ENCODE results near the gene MAP4K2. TPM values are rescaled to one million over a fixed set of nuclear protein-coding genes. Genes with fewer than 3 reads are reported as not detected.

MAP4K2 gene
- total RNA-seq, 2 experiments from 2014 or later = 92.0 to 96.2 TPM

DNA sequence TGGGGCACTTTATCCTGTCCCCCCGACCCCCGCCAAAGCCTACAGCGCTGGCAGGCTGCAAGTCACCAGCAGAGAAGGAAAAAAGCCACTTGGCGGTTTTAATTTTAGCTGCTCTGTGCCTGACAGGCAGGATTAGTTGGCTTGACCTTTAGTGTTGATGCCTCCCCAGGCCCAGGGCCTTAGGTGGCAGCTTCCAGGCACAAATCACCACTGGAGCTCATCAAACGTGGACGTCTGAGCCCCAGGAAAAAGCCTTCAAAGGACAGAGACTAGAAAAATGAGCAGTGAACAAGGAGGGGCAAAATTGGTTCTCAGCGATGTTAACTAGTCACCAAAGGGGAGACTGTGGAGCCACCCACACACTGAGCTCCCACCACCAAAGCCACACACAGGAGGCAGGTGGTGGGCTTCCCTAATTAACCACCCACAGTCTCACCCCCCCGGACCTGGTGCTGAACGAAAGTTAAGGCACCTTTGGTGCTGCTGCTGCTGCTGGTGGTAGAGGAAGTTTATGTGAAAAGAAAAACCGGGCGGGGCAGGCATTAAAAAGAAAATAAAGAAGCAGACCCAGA, 38.9 kb downstream of the MAP4K2 start:
- H3K9me3 Mint-ChIP-seq = no peaks in the 10 kb centered on the region
- DNase-seq (peak; percentile 74), ATAC-seq (ENCODE audit: low read depth) (peak; percentile 51)
- peak overlapping the region; percentile 88 for H3K27ac Mint-ChIP-seq
- peaks cover 41% of the 10 kb centered on the region for H3K36me3 Mint-ChIP-seq
- H3K4me1 Mint-ChIP-seq = peaks cover 73% of the 10 kb centered on the region
- no peaks in the 10 kb centered on the region for H3K27me3 Mint-ChIP-seq
- POLR2A ChIA-PET = interaction anchor here (0.6 to 14.2 kb wide), 10 partner anchors 11 to 735 kb away, joined by 3 to 278 read pairs (median 4); partner anchors contain the start of genes MALAT1, RASGRP2 and SF1
- H3K4me3 Mint-ChIP-seq = peak overlapping the region; percentile 80

DNA sequence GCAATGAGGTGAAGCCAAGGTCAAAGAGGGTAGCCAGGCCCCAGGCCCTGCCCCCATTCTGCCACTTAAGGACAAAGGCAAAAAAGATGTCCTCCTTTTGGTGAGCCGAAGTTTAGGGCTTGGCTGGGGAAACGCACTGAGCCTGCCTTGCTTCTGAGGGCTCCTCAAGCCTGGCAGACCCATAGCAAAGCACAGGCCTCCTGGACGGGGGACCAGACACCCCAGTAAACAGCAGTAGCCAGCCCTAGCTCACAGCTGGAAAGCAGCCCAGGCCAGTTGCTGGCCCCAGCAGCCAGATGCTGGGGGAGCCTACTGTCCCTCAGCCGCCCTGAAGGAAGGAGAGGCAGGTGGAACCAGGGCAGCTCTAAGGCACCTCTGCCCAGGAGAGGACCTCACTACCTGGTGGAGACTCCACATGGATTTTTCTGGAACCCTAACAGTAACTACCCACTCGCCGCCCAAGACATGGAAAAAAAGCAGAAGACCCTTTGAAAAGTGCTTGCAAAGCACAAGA, 39.4 kb downstream of the MAP4K2 start:
- Mint-ChIP-seq H3K36me3 (peaks cover 37% of the 10 kb centered on the region), H3K27ac (peak overlapping the region; percentile 88), H3K4me1 (peaks cover 72% of the 10 kb centered on the region), H3K9me3 (no peaks in the 10 kb centered on the region), H3K4me3 (peak overlapping the region; percentile 80), H3K27me3 (no peaks in the 10 kb centered on the region)
- POLR2A ChIA-PET = interaction anchor here (0.6 to 14.2 kb wide), 9 partner anchors 11 to 100 kb away, joined by 3 to 278 read pairs (median 4); partner anchors contain the start of genes RASGRP2 and SF1
- DNase-seq (peak; percentile 57), ATAC-seq (ENCODE audit: low read depth) (peak; percentile 7)

DNA sequence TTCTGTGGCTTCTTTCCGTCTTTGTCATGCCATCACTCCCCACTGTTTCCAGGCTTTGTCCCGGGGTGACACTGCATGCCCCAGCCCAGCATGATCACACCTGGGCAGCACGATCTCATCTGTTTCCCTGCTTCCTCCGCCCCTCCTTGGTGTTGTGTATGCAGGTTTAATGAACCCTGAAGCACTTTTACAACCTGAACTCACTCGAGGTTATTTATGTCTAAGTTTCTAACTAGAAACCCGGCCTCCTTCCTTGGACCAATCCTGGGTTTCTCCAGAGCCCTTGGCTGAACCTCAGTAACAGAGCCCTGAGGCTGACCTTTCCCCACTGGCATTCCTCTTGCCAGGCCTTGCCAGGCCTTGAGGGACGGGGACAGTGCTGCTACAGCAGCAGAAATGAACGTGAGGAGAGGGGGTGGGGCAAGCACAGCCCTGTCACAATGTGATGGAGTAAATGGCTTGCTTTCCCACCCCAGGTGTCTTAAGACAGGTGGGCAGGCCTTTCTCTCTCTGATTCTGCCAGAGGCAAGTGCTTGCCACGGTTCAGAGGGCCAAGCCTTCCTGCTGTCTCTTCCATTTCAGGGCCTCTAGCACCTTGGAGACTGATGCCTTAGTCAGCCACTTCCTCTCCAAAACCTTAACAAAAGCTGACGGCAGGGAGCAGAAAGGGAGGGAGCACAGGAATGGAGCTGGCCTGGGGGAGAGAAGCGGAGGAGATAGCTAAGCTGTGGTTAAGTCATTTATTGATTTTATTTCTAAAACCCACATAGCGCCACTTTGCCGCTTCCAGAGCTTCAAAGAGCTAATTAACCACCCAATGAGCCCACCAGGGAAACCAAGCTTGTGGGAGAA, 40.1 kb downstream of the MAP4K2 start:
- Mint-ChIP-seq H3K9me3 (no peaks in the 10 kb centered on the region), H3K27ac (peak overlapping the region; percentile 88), H3K4me1 (peaks cover 68% of the 10 kb centered on the region), H3K4me3 (peak overlapping the region; percentile 80), H3K27me3 (no peaks in the 10 kb centered on the region), H3K36me3 (peaks cover 30% of the 10 kb centered on the region)
- DNase-seq = peak; percentile 56
- ATAC-seq (ENCODE audit: low read depth) = peak; percentile 24
- POLR2A ChIA-PET = interaction anchor here (0.9 to 14.2 kb wide), 6 partner anchors 10 to 96 kb away, joined by 3 to 278 read pairs (median 6); partner anchors contain the start of genes RASGRP2 and SF1

DNA sequence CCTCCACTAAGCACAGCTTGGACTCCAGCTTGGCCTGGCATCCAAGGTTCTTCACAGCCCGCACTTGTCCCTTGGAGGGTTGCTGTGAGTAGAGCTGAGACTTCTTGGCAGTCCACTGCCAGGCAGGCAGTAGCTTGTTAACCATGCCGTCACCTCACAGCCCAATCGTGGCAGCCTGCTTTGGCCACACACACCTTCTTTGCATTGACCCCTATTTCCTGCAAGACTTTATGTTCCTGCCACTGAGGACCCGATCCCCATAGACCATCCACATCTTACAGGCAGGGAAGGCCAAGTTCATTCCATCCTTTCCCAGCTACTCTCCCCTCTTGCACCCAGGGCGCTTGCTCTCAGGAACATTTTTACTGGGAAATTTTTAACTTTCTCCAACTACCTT, 40.7 kb downstream of the MAP4K2 start:
- Mint-ChIP-seq H3K9me3 (no peaks in the 10 kb centered on the region), H3K4me3 (peak overlapping the region; percentile 80), H3K27me3 (no peaks in the 10 kb centered on the region), H3K27ac (peak overlapping the region; percentile 88), H3K36me3 (peaks cover 27% of the 10 kb centered on the region), H3K4me1 (peaks cover 63% of the 10 kb centered on the region)
- ATAC-seq (ENCODE audit: low read depth) (no peak), DNase-seq (peak; percentile 36)
- POLR2A ChIA-PET = interaction anchor here (1.0 to 14.2 kb wide), 4 partner anchors 9 to 97 kb away, joined by 3 to 278 read pairs (median 80); partner anchors contain the start of genes RASGRP2 and SF1

DNA sequence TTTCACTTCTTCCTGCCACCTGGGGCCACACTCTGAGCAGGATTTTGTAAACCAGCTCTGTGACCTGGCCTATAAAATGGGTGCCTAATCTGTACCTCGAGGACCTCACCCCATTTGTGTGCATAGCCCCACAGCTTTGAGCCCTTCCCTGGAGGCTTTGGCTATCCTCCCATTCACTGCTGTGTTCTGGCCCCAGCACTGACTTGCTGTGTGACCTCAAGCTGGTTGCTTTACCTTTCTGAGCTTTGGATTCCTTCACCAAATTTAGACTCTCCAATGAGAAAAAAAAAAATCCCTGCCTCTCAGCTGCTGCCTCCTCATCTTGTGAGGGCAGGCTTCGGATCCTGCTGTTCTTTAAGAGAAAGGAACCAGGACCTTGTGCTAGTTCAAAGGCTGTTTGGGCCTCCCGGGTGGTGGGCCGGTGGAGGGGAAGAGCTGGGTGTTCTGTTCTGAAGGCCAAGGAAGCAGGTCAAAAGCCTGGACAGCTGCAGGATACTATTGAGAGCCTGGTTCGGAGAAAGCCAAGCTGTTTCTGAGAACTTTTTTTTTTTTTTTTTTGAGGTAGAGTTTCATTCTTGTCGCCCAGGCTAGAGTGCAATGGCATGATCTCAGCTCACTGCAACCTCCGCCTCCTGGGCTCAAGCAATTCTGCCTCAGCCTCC, 42.1 kb downstream of the MAP4K2 start:
- ATAC-seq (ENCODE audit: low read depth) = no peak
- no peaks in the 10 kb centered on the region for H3K9me3 Mint-ChIP-seq
- H3K27ac Mint-ChIP-seq = peak overlapping the region; percentile 88
- H3K36me3 Mint-ChIP-seq = peaks cover 23% of the 10 kb centered on the region
- peaks cover 59% of the 10 kb centered on the region for H3K4me1 Mint-ChIP-seq
- H3K27me3 Mint-ChIP-seq = no peaks in the 10 kb centered on the region
- DNase-seq = peak; percentile 53
- POLR2A ChIA-PET = interaction anchor here (0.7 to 14.2 kb wide), 9 partner anchors 9 to 1138 kb away, joined by 3 to 278 read pairs (median 4); partner anchors contain the start of genes MAP4K2, RASGRP2 and SF1
- H3K4me3 Mint-ChIP-seq = peak overlapping the region; percentile 77

DNA sequence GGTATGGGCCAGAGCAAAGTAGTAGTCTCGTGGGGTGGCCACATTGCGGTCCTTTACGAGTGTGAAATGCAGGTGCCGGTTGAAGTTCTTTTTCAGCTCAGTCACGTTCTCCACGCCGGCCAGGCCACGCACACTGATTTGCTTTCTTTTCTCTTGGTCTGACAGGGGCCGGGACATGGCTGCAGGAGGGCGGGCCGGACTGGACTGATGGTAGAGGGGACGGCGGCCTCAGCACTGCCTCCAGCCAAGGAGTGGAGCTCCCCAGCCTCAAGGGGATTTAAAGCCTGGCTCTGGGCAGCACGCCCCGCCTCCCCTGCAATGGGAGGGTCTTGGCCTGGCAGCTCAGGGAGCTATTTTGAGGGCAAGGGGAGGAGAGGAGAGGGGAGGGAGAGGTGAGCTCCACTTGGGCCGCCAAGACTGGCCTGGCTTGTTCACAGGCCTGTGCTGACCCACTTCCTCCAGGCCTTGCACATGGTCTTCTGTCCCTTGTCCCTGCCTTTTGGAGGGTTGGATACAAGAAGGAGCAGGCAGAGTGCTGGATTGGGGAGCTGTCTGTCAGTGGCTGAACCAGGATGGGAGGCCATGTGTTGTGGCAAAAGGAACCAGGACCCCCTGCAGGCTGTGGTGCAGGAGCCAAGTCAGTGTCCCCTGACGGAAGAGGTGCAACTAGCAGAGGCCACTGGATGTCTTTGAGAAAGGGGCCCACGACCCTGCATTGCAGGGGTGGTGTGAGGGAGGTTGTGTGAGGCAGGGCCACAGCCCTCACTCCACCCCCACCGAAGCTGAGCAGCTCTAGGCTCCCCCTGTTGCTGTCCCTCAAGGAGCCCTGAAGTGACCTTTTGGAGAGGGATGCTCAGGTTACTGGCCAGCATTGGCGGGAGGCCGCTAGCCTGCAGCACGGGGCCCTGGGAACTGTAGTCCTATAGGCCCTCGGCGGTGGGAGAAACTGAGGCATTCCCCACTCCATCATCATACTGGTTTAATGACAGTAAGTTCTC, 43.0 kb downstream of the MAP4K2 start, which contains the start of gene PYGM:
Gene PYGM (minus strand): TSS at position 253 of the 998 bp plus-strand sequence. CDS start 76 bp downstream, at position 177.
- Mint-ChIP-seq H3K4me3 (peak within 1 kb of the TSS; percentile 77), H3K27ac (peak within 1 kb of the TSS; percentile 88), H3K27me3 (no peaks in the 10 kb centered on the region), H3K9me3 (no peaks in the 10 kb centered on the region), H3K4me1 (peaks cover 52% of the 10 kb centered on the region), H3K36me3 (peaks cover 17% of the 10 kb centered on the region)
- DNase-seq = peak; percentile 36
- ATAC-seq (ENCODE audit: low read depth) = no peak
- POLR2A ChIA-PET = interaction anchor here (0.7 to 14.2 kb wide), 7 partner anchors 8 to 1139 kb away, joined by 3 to 278 read pairs (median 6); partner anchors contain the start of genes MAP4K2, RASGRP2 and SF1

DNA sequence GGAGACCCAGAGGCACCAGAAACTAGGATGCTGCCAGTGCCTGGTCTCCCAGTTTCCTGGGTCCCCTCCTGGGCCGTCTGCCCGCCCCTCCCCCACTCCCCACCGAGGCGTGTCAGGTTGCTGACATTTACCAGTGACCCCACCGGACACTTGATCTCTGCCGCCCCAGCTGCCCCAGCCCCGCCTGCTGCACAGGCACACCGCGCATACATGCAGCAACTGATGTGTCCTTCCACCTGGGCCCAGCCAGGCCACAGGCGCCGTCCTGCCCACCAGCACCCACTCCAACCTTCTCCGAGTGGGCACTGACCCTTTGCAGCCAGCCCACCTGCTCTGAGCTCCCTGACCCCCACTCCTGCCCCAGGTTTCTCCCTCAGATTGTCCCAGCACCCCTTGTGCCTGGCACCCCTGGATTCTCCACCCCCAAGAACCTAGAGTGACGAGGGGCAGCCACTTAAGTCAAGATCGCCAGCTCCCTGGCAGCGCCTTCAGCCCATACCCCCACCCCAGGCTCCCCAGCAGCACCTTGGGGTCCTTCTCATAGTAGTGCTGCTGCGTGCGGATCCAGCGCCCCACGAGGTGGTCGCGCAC, 43.8 kb downstream of the MAP4K2 start:
- H3K9me3 Mint-ChIP-seq = no peaks in the 10 kb centered on the region
- peaks cover 12% of the 10 kb centered on the region for H3K36me3 Mint-ChIP-seq
- ATAC-seq (ENCODE audit: low read depth) (no peak), DNase-seq (peak; percentile 32)
- H3K4me1 Mint-ChIP-seq = peaks cover 44% of the 10 kb centered on the region
- POLR2A ChIA-PET = interaction anchor here (10.4 to 14.2 kb wide), 2 partner anchors 14 to 16 kb away, joined by 157 to 278 read pairs; partner anchors contain the start of genes RASGRP2 and SF1
- no peak overlapping the region for H3K4me3 Mint-ChIP-seq
- no peaks in the 10 kb centered on the region for H3K27me3 Mint-ChIP-seq
- H3K27ac Mint-ChIP-seq = peak overlapping the region; percentile 88

DNA sequence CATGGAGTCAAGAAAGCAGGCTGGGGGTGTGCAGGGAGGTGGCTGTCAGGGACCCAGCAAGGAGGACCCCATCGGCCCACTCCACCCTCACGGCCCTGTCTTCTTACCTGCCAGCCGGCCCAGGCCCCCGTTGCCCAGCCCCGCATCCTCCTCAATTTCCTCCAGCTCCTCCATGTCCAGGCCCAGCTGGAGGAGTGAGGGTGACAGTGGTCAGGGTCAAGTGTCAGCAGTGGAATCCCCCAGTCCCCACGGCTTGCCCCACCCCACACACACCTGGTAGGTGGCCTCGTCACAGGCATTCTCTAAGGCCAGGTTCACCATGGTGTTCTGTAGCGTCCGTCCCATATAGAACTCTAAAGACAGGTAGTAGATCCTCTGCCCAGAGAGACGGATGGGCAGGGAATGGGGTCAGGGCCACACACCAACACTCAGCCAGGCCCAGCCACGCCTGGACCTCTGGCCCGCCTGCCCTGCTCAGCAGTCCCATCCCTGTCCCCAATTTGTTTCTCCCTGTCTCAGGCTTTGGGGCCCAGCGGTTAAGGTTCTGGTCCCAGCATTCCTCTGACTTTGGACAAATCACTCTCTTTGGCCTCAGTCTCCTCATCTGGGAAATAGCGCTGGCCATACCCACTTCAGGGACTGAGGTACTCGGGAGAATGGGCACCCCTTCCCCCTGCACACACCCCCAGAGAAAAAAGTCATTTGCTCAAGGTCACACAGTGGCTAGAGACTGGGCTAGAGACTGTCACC, 44.5 kb downstream of the MAP4K2 start:
- DNase-seq = peak; percentile 27
- Mint-ChIP-seq H3K9me3 (no peaks in the 10 kb centered on the region), H3K36me3 (peaks cover 14% of the 10 kb centered on the region), H3K27me3 (no peaks in the 10 kb centered on the region), H3K27ac (no peak overlapping the region), H3K4me3 (no peak overlapping the region), H3K4me1 (peaks cover 38% of the 10 kb centered on the region)
- POLR2A ChIA-PET = interaction anchor here (10.4 to 14.2 kb wide), 2 partner anchors 14 to 16 kb away, joined by 157 to 278 read pairs; partner anchors contain the start of genes RASGRP2 and SF1
- no peak for ATAC-seq (ENCODE audit: low read depth)

DNA sequence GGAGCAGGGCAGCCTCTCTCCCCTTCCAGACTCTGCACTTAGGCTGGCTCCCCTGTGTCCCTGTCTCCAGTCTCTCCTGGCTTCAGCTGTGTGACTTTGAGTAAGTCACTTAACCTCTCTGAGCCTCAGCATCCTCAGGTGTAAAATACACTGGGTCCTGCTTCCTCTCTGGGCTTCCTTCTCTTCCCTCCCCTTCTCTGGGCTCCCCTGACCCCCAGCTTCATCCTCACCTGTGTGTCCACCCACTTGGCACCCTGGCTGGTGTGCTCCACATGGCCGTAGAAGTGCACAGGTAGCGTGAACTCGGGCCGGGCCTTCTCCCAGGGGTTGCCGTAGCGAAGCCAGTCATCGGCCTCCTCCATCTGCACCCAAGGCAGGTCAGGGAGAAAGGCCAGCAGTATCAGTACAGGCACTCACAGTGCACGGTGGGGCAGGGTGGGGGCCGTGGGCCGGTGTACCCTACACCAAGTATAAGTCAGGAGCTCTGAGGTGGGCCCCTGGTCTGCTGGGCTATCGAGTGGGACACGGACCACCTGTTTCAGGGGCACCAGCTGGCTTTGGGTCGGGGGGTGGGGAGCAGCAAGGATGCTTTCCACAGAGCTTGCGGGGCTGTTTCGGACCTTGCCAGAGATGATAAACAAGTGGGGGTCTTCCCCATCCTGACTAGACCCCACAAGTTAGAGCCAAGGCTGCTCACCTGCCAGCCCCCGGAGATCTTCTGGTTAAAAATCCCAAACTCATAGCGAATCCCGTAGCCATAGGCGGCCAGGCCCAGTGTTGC, 45.3 kb downstream of the MAP4K2 start:
- POLR2A ChIA-PET = interaction anchor here (0.5 to 14.2 kb wide), 3 partner anchors 13 to 376 kb away, joined by 3 to 278 read pairs (median 4); partner anchors contain the start of gene RASGRP2
- peaks cover 30% of the 10 kb centered on the region for H3K4me1 Mint-ChIP-seq
- peaks cover 10% of the 10 kb centered on the region for H3K36me3 Mint-ChIP-seq
- H3K9me3 Mint-ChIP-seq = no peaks in the 10 kb centered on the region
- H3K4me3 Mint-ChIP-seq = no peak overlapping the region
- H3K27me3 Mint-ChIP-seq = no peaks in the 10 kb centered on the region
- DNase-seq (peak; percentile 24), ATAC-seq (ENCODE audit: low read depth) (no peak)
- H3K27ac Mint-ChIP-seq = no peak overlapping the region

DNA sequence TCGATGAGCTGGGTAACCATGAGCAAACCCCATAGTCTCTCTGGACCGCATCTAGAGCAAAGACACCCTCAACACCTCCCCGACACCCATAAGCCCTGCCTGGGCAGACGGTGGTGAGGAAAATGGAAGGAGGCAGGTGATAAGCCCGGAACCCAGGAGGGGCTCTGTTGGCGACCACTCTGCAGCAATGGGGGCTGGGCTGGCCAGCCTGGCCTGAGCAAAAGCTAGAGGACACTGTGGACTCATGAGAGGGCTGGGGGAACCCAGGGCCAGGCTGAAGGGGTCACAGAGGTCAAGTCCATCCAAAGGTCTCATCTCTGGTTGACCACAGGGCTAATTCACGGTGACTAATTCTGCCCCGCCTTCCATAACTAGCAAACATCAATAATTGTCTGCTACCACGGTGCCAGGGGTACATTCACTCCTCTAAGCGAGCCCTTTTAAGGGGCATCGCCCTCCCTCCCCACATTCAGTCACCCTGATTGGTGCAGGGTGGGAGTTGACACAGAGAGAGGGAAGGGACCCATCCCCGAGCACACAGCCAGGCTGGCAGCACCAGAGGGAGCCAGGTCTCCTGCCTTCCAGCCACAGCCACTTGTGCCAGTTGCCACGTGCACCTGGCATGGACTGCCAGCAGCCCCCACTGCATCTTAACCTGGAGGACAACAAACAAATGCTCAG, 47.2 kb downstream of the MAP4K2 start:
- H3K4me3 Mint-ChIP-seq = no peak overlapping the region
- H3K27me3 Mint-ChIP-seq = no peaks in the 10 kb centered on the region
- H3K27ac Mint-ChIP-seq = no peak overlapping the region
- peaks cover 20% of the 10 kb centered on the region for H3K4me1 Mint-ChIP-seq
- no peak for ATAC-seq (ENCODE audit: low read depth)
- no peaks in the 10 kb centered on the region for H3K9me3 Mint-ChIP-seq
- peaks cover 8% of the 10 kb centered on the region for H3K36me3 Mint-ChIP-seq
- POLR2A ChIA-PET = interaction anchor here (1.7 kb wide), 1 partner anchor 23 kb away, joined by 5 read pairs; the partner anchor contains the start of gene SF1
- DNase-seq = no peak
